ENCODE measurements around the gene MUSK.
"Not testable (repeated sequence)": the region's sequence is repeated elsewhere in the genome, so short reads cannot be mapped to it uniquely, and the experiment has no call there.

Gene MUSK

DNA sequence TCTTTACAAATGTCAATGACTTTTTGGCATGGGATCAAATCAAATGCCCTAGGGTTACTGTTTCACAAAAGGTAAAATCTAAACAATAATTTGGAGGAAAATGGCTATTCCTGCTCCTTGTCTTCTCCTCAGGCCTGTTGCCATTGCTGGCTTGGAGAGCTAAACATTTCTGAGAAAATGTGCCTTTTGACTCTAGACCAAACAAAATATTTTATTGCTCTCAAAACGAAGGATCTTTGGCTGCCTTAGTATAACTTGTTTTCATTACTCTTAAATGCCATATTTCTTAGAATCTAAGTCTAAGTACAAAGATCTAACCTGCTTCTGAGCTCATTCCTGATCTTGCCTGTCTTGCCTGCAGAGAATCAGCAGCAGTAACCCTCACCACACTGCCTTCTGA lies 116.6 kb downstream of the MUSK start:
- H3K4me1 ChIP-seq (ENCODE audit: control insufficient read depth, insufficient read depth, low read length): peaks cover 16% of the 10 kb centered on the region
- H3K27me3 ChIP-seq (ENCODE audit: control insufficient read depth, insufficient read depth, low read length): no peaks in the 10 kb centered on the region
- no peak overlapping the region for H3K4me2 ChIP-seq (ENCODE audit: low read length)
- H3K9ac ChIP-seq (ENCODE audit: low read depth, low read length): no peak overlapping the region
- peaks cover 6% of the 10 kb centered on the region for H3K36me3 ChIP-seq (ENCODE audit: insufficient read depth, low read length)
- H3K9me3 ChIP-seq (replicated peaks; ENCODE audit: low read length): no peaks in the 10 kb centered on the region
- H3K4me3 ChIP-seq (ENCODE audit: low read length): no peak overlapping the region

GRCh38 chr9:110788396-110788795 lies 119.8 kb downstream of the MUSK start:
- H3K36me3 ChIP-seq (ENCODE audit: insufficient read depth, low read length); H3K9me3 ChIP-seq (replicated peaks; ENCODE audit: low read length); H3K4me2 ChIP-seq (ENCODE audit: low read length); H3K27me3 ChIP-seq (ENCODE audit: control insufficient read depth, insufficient read depth, low read length); H3K4me3 ChIP-seq (ENCODE audit: low read length); H3K9ac ChIP-seq (ENCODE audit: low read depth, low read length): not testable (repeated sequence)
- peaks cover 16% of the 10 kb centered on the region for H3K4me1 ChIP-seq (ENCODE audit: control insufficient read depth, insufficient read depth, low read length)

DNA sequence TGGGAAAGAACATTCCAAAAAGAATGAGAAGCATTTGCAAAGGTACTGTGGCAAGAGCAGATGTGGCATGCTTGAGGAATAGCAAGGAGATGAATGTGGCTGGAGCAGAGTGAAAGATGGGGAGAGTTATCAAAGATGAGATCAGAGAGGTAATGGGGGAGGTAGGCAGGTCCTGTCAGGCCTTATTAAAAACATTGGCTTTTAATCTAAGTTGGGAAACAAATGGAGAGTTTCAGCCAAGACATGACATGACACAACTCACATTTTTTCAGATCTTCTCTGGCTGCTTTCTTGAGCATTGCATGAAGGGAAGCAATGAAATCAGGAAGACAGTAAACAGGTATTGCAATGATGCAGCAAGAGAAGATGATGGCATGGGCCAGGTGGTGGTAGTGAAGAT lies 120.3 kb downstream of the MUSK start:
- Histone ChIP-seq H3K9ac (ENCODE audit: low read depth, low read length) (no peak overlapping the region), H3K4me3 (ENCODE audit: low read length) (no peak overlapping the region), H3K9me3 (replicated peaks; ENCODE audit: low read length) (no peaks in the 10 kb centered on the region), H3K4me1 (ENCODE audit: control insufficient read depth, insufficient read depth, low read length) (peaks cover 16% of the 10 kb centered on the region), H3K4me2 (ENCODE audit: low read length) (no peak overlapping the region), H3K27me3 (ENCODE audit: control insufficient read depth, insufficient read depth, low read length) (no peaks in the 10 kb centered on the region), H3K36me3 (ENCODE audit: insufficient read depth, low read length) (peaks cover 6% of the 10 kb centered on the region)

DNA sequence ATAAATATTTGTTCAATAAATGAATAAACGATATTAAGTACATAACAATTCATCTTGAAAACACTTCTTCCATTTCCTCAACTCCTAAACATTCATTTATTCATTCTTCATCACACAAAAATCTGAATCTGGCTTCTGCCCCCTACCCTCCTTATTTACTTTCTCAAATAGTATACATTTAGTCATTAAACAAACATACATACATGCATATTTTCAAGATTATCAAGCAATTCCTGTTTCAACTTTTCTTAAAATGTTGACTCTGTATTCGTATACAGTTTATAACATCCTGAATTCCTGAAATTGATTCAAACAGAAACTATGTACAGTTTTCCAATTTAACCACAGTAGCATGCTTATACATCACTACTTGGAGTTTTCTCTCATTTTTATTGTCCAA lies 129.0 kb downstream of the MUSK start:
- Histone ChIP-seq H3K4me1 (ENCODE audit: control insufficient read depth, insufficient read depth, low read length) (peaks cover 44% of the 10 kb centered on the region), H3K9me3 (replicated peaks; ENCODE audit: low read length) (no peaks in the 10 kb centered on the region), H3K4me3 (ENCODE audit: low read length) (no peak overlapping the region), H3K4me2 (ENCODE audit: low read length) (peak overlapping the region; percentile 16), H3K36me3 (ENCODE audit: insufficient read depth, low read length) (peaks cover 3% of the 10 kb centered on the region), H3K27me3 (ENCODE audit: control insufficient read depth, insufficient read depth, low read length) (no peaks in the 10 kb centered on the region), H3K9ac (ENCODE audit: low read depth, low read length) (peak overlapping the region; percentile 46)

DNA sequence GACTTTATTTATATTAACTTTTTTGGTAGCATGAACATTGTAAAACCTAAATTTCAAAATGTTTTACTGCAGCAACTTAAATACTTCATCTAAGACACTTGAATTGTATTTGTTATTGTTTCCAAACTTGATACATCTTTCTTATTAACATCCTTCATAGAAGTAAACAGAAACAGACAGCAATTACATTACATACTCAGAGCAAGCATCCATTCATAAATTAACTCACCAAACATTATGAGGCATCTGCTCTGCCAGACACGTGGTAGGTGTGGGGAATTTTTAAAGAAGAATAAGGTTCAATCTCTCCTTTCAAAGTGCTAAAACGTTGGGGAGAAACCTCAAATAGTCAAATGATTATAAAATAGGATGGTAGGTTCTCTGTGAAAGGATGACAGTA lies 130.8 kb downstream of the MUSK start:
- Histone ChIP-seq H3K4me1 (ENCODE audit: control insufficient read depth, insufficient read depth, low read length) (peaks cover 49% of the 10 kb centered on the region), H3K36me3 (ENCODE audit: insufficient read depth, low read length) (peaks cover 3% of the 10 kb centered on the region), H3K4me2 (ENCODE audit: low read length) (no peak overlapping the region), H3K27me3 (ENCODE audit: control insufficient read depth, insufficient read depth, low read length) (no peaks in the 10 kb centered on the region), H3K4me3 (ENCODE audit: low read length) (no peak overlapping the region), H3K9me3 (replicated peaks; ENCODE audit: low read length) (no peaks in the 10 kb centered on the region), H3K9ac (ENCODE audit: low read depth, low read length) (peak overlapping the region; percentile 2)

- Histone ChIP-seq H3K9ac (ENCODE audit: low read depth, low read length) (peak overlapping the region; percentile 60), H3K4me2 (ENCODE audit: low read length) (peak overlapping the region; percentile 27), H3K27me3 (ENCODE audit: control insufficient read depth, insufficient read depth, low read length) (no peaks in the 10 kb centered on the region), H3K36me3 (ENCODE audit: insufficient read depth, low read length) (peaks cover 3% of the 10 kb centered on the region), H3K9me3 (replicated peaks; ENCODE audit: low read length) (no peaks in the 10 kb centered on the region), H3K4me1 (ENCODE audit: control insufficient read depth, insufficient read depth, low read length) (peaks cover 49% of the 10 kb centered on the region), H3K4me3 (ENCODE audit: low read length) (no peak overlapping the region)
Observed at GRCh38 chr9:110801426-110801825, 132.8 kb downstream of the MUSK start.

DNA sequence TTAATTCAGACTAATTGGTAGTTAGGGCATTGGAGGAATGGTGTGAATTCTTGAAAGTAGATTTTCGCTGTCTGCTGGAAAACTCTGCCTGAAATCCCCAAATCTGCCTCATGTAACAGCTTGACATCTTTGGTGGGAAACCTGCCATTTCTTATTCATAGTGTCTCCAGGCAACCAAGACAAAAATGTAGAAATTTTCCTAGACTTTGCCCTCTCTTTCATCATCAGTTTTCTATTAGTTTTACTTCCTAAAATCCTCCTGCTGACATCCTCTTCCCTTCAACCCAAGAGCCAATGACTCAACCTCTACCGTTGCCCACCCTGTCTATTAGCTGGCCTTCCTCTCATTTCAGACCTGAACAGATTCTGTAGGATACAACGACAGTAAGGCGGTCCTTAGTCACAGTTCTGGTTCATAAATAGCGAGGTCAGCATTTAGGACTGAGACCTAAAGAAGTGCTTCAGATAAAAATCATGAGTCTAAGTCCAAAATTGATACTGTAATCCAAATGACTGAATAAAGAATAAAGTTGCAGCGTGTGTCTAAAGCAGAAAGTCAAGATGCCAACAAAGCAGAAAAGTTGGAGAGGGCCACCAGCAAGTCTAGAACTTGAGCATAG lies 133.9 kb downstream of the MUSK start:
- Histone ChIP-seq H3K4me3 (ENCODE audit: low read length) (no peak overlapping the region), H3K27me3 (ENCODE audit: control insufficient read depth, insufficient read depth, low read length) (no peaks in the 10 kb centered on the region), H3K4me1 (ENCODE audit: control insufficient read depth, insufficient read depth, low read length) (peaks cover 45% of the 10 kb centered on the region), H3K4me2 (ENCODE audit: low read length) (no peak overlapping the region), H3K36me3 (ENCODE audit: insufficient read depth, low read length) (peaks cover 3% of the 10 kb centered on the region), H3K9me3 (replicated peaks; ENCODE audit: low read length) (no peaks in the 10 kb centered on the region), H3K9ac (ENCODE audit: low read depth, low read length) (peak overlapping the region; percentile 60)

DNA sequence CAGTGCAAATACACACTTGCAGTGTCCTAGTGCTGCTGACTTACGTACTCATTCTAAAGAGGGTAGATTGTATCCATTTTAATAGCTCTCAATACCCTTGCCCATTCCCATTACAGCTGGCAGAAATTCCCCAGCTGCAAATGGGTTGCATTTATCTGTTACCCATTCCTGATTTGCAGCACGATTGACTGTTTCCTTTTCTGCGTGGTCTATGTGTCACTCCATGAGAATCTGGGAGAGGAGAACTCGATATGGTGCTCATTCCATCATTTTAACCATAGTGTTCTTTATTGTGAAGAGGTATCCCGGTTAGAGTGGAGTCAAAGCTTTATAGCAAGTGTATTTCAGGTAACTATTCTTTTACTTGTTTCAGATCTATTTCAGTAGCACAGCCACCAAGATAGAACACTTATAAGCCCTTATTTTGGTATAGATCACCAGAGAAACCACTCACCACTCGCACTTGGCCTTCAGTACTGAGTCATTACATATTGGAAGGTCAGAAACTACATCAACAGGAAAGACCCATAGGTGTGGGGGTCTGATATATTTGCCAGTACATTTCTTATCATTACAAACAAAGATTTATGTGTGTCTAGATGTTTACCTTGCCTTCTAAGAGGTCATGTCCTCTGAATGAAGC lies 139.5 kb downstream of the MUSK start:
- Histone ChIP-seq H3K4me1 (ENCODE audit: control insufficient read depth, insufficient read depth, low read length) (peaks cover 8% of the 10 kb centered on the region), H3K4me3 (ENCODE audit: low read length) (no peak overlapping the region), H3K27me3 (ENCODE audit: control insufficient read depth, insufficient read depth, low read length) (no peaks in the 10 kb centered on the region), H3K9me3 (replicated peaks; ENCODE audit: low read length) (no peaks in the 10 kb centered on the region), H3K9ac (ENCODE audit: low read depth, low read length) (no peak overlapping the region), H3K4me2 (ENCODE audit: low read length) (no peak overlapping the region), H3K36me3 (ENCODE audit: insufficient read depth, low read length) (no peaks in the 10 kb centered on the region)

DNA sequence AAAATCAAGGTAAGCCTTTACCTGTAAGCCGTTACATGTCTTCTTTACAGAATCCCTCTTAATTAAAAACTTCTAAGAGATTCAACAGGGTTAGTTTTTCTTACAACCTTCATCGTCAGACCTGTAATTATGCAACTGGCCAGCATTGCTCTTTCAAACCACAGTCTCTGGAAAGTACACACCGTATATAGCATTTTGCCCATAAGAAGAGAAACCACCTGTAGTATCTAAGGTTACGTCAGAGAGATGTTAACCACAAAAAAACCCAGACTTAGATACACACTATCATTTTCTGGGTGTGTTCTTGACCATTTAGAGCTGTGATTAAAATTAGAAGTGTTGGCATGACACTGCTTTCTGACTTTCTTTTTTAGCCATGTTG lies 140.0 kb downstream of the MUSK start:
- H3K4me2 ChIP-seq (ENCODE audit: low read length): no peak overlapping the region
- H3K9ac ChIP-seq (ENCODE audit: low read depth, low read length): no peak overlapping the region
- H3K9me3 ChIP-seq (replicated peaks; ENCODE audit: low read length): no peaks in the 10 kb centered on the region
- H3K36me3 ChIP-seq (ENCODE audit: insufficient read depth, low read length): no peaks in the 10 kb centered on the region
- peaks cover 8% of the 10 kb centered on the region for H3K4me1 ChIP-seq (ENCODE audit: control insufficient read depth, insufficient read depth, low read length)
- H3K27me3 ChIP-seq (ENCODE audit: control insufficient read depth, insufficient read depth, low read length): no peaks in the 10 kb centered on the region
- no peak overlapping the region for H3K4me3 ChIP-seq (ENCODE audit: low read length)

GRCh38 chr9:110809038-110809595 lies 140.5 kb downstream of the MUSK start:
- Histone ChIP-seq H3K27me3 (ENCODE audit: control insufficient read depth, insufficient read depth, low read length) (no peaks in the 10 kb centered on the region), H3K4me3 (ENCODE audit: low read length) (no peak overlapping the region), H3K9ac (ENCODE audit: low read depth, low read length) (no peak overlapping the region), H3K4me2 (ENCODE audit: low read length) (no peak overlapping the region), H3K4me1 (ENCODE audit: control insufficient read depth, insufficient read depth, low read length) (peaks cover 11% of the 10 kb centered on the region), H3K36me3 (ENCODE audit: insufficient read depth, low read length) (no peaks in the 10 kb centered on the region), H3K9me3 (replicated peaks; ENCODE audit: low read length) (no peaks in the 10 kb centered on the region)

DNA sequence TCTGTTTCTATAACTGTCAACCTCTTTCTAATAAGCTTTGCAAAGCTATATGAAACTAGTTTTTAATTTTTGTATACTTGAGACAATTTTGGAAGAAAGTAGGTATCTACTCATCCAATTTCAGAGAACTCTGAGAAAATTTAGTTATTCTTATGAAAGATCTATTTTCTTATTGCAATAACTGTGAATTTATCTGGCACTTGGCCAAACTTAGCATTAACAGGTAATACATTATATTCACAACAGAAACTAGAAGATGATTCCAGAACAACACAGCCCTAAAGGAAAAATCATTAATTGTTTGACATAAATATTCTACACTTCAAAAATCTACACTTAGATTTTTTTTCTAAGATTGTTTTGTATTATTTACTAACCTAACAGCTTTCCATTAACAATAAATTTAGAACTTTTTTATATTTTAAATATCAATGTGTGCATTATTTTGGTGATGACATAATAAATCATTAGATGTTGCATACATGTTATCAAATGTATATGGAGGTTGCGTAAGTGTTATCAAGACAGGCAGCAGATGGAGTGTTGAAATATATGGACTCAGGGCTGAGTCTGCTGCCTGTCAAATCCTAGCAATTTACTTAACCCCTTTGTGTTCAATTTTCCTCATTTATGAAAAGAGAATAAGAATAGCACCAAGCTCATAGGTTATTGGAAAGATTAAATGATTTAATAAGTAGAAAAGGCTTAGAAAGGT lies 141.8 kb downstream of the MUSK start:
- Histone ChIP-seq H3K4me3 (ENCODE audit: low read length) (no peak overlapping the region), H3K4me2 (ENCODE audit: low read length) (no peak overlapping the region), H3K9ac (ENCODE audit: low read depth, low read length) (no peak overlapping the region), H3K4me1 (ENCODE audit: control insufficient read depth, insufficient read depth, low read length) (peaks cover 15% of the 10 kb centered on the region), H3K36me3 (ENCODE audit: insufficient read depth, low read length) (no peaks in the 10 kb centered on the region), H3K9me3 (replicated peaks; ENCODE audit: low read length) (no peaks in the 10 kb centered on the region), H3K27me3 (ENCODE audit: control insufficient read depth, insufficient read depth, low read length) (no peaks in the 10 kb centered on the region)
